ENCODE data around the gene PARD3B. TPM values are rescaled to one million over a fixed set of nuclear protein-coding genes. Genes with fewer than 3 reads are reported as not detected.

Gene PARD3B
- total and polyA plus RNA-seq, 2 of the 8 experiments (the other 6 are each of a cell fraction or from before 2014, with no cell fraction given) = 1.2 to 5.7 TPM

- Histone ChIP-seq H2BK5ac (ENCODE audit: low read depth, low read length) (peak overlapping the region; percentile 72; the same call in 1 of the 2 replicates), H2BK12ac (ENCODE audit: low read depth, low read length) (peak overlapping the region; percentile 64), H2AK5ac (ENCODE audit: low read depth, low read length) (no peak overlapping the region), H2BK15ac (ENCODE audit: low read length) (0 out of 2 replicates have a peak overlapping the region, but pooled peaks have one; percentile 63), H3K9ac (replicated peaks in 1 of 4; ENCODE audit: extremely low read depth in 1 of 4, low read depth in 3 of 4, low read length in 3 of 4) (no peak overlapping the region), H3K27ac (ENCODE audit: low read depth, low read length) (no peak overlapping the region), H3K79me1 (ENCODE audit: low read depth, low read length) (no peaks in the 10 kb centered on the region), H3K4ac (replicated peaks; ENCODE audit: insufficient read length, low read depth, low read length) (no peak overlapping the region), H3K9me3 (ENCODE audit: insufficient read depth in 2 of 2, low read depth in 1 of 2, low read length in 1 of 2) (no peaks in the 10 kb centered on the region), H3K4me1 (replicated peaks in 1 of 4; ENCODE audit: control insufficient read depth in 3 of 4, insufficient read depth in 4 of 4, low read length in 3 of 4) (peaks cover 0 to 5% (median 0%) of the 10 kb centered on the region in 4 experiments; a peak in 1 of 7 replicates), H2AFZ (ENCODE audit: low read length) (no peak overlapping the region), H3K79me2 (ENCODE audit: control insufficient read depth in 1 of 2, insufficient read depth in 2 of 2, low read length in 2 of 2) (no peaks in the 10 kb centered on the region), H4K91ac (replicated peaks; ENCODE audit: insufficient read length, low read length) (no peak overlapping the region), H3K36me3 (ENCODE audit: control insufficient read depth in 2 of 4, insufficient read depth in 4 of 4, low read length in 3 of 4) (no peaks in the 10 kb centered on the region), H3K27me3 (replicated peaks in 1 of 4; ENCODE audit: control insufficient read depth in 3 of 4, extremely low read depth in 1 of 4, insufficient read depth in 3 of 4, low read length in 3 of 4) (no peaks in the 10 kb centered on the region), H3K4me3 (ENCODE audit: extremely low read depth in 1 of 4, insufficient read depth in 2 of 4, low read depth in 3 of 4, low read length in 4 of 4) (no peak overlapping the region), H3K56ac (replicated peaks; ENCODE audit: insufficient read length, low read depth, low read length) (no peak overlapping the region), H4K8ac (ENCODE audit: extremely low read depth, insufficient read depth, low read length) (no peak overlapping the region), H2BK120ac (replicated peaks; ENCODE audit: low read depth, low read length) (no peak overlapping the region), H3K18ac (ENCODE audit: extremely low read depth, low read length) (no peak overlapping the region), H3K23me2 (ENCODE audit: low read depth, low read length) (no peaks in the 10 kb centered on the region), H4K20me1 (replicated peaks in 1 of 2; ENCODE audit: control insufficient read depth in 1 of 2, insufficient read depth in 2 of 2, low read length in 2 of 2) (no peaks in the 10 kb centered on the region), H2BK20ac (ENCODE audit: low read length) (peak overlapping the region; percentile 28; the same call in 1 of the 2 replicates), H3K23ac (ENCODE audit: insufficient read length) (no peak overlapping the region), H3K14ac (ENCODE audit: insufficient read length) (no peak overlapping the region), H4K5ac (ENCODE audit: insufficient read length, low read depth, low read length) (no peak overlapping the region), H3K4me2 (ENCODE audit: insufficient read depth in 1 of 2, low read depth in 2 of 2, low read length in 2 of 2) (no peak overlapping the region)
- FAIRE-seq (no peak), DNase-seq (ENCODE audit: low read depth in 1 of 2, low spot score in 2 of 2) (no peak)
- TF ChIP-seq ATF2 (IDR thresholded peaks at IDR 0.05; ENCODE audit: low read length) (no peak), TEAD4 (IDR thresholded peaks at IDR 0.05; ENCODE audit: low read depth, low read length) (peak; percentile 65; the same call in 1 of the 2 replicates)
- ChIA-PET CTCF (ENCODE audit: partially characterized antibody) (interaction anchor here (0.9 to 1.1 kb wide), 3 partner anchors 10 to 226 kb away, joined by 3 read pairs; no protein-coding TSS in a partner anchor), POLR2A (ENCODE audit: partially characterized antibody) (interaction anchor here (0.9 kb wide), 1 partner anchor 9 kb away, joined by 3 read pairs; no protein-coding TSS in a partner anchor)
- WGBS, 2 experiments (ENCODE audit: extremely low coverage in 1 of 2, insufficient coverage in 1 of 2, insufficient read length in 1 of 2, insufficient replicate concordance in 2 of 2, low coverage in 1 of 2, low lambda C conversion rate in 2 of 2, missing lambda C conversion rate in 1 of 2) = 72% methylated on average over 1 of the region's 1 CpG; no CpG with 5 or more reads in 1 of the 2 experiments
These were observed 119.9 kb downstream of the PARD3B start for GRCh38 chr2:204665207-204665606.

Data from H1 (cell line).